ENCODE results near the gene PARS2. TPM values are rescaled to one million over a fixed set of nuclear protein-coding genes. Genes with fewer than 3 reads are reported as not detected.

The PARS2 gene
- total RNA-seq, 1 experiment from 2014 or later, result 17.2 TPM

- no peak for DNase-seq (ENCODE audit: low spot score)
- in situ Hi-C loops (cut with HindIII; ENCODE audit: low sequenced_read_pairs), result no loop called here
These were observed 36.8 kb upstream of the PARS2 start, which contains the start of gene TTC22 for GRCh38 chr1:54800899-54801759. TTC22 (minus strand) TSS chr1:54801323; CDS start chr1:54801163, 160 bp downstream.

GRCh38 chr1:54800041-54800898 is 35.9 kb upstream of the PARS2 start:
- DNase-seq (ENCODE audit: low spot score), result no peak
- in situ Hi-C loops (cut with HindIII; ENCODE audit: low sequenced_read_pairs), result no loop called here

GRCh38 chr1:54798769-54799641 is 34.7 kb upstream of the PARS2 start:
- in situ Hi-C loops (cut with HindIII; ENCODE audit: low sequenced_read_pairs), result no loop called here
- DNase-seq (ENCODE audit: low spot score), result no peak

GRCh38 chr1:54798206-54798605 is 33.9 kb upstream of the PARS2 start:
- in situ Hi-C loops (cut with HindIII; ENCODE audit: low sequenced_read_pairs), result no loop called here
- DNase-seq (ENCODE audit: low spot score), result no peak

- in situ Hi-C loops (cut with HindIII; ENCODE audit: low sequenced_read_pairs), result no loop called here
- DNase-seq (ENCODE audit: low spot score), result no peak
These were observed 32.6 kb upstream of the PARS2 start for GRCh38 chr1:54796902-54797301.

- in situ Hi-C loops (cut with HindIII; ENCODE audit: low sequenced_read_pairs), result no loop called here
- no peak for DNase-seq (ENCODE audit: low spot score)
These were observed 31.6 kb upstream of the PARS2 start for GRCh38 chr1:54795841-54796468.

GRCh38 chr1:54795356-54795665 is 31.0 kb upstream of the PARS2 start:
- no peak for DNase-seq (ENCODE audit: low spot score)
- in situ Hi-C loops (cut with HindIII; ENCODE audit: low sequenced_read_pairs), result no loop called here

GRCh38 chr1:54794451-54795355 is 30.4 kb upstream of the PARS2 start:
- no peak for DNase-seq (ENCODE audit: low spot score)
- in situ Hi-C loops (cut with HindIII; ENCODE audit: low sequenced_read_pairs), result no loop called here

GRCh38 chr1:54792686-54793282 is 28.5 kb upstream of the PARS2 start:
- in situ Hi-C loops (cut with HindIII; ENCODE audit: low sequenced_read_pairs), result no loop called here
- peak; percentile 4 for DNase-seq (ENCODE audit: low spot score)

- in situ Hi-C loops (cut with HindIII; ENCODE audit: low sequenced_read_pairs), result no loop called here
These were observed 27.7 kb upstream of the PARS2 start for GRCh38 chr1:54791880-54792522.

GRCh38 chr1:54788459-54788858 is 24.1 kb upstream of the PARS2 start:
- in situ Hi-C loops (cut with HindIII; ENCODE audit: low sequenced_read_pairs), result no loop called here

More at GRCh38 chr1:54791880-54792522, 27.7 kb upstream of the PARS2 start:
- no peak for DNase-seq (ENCODE audit: low spot score)

GRCh38 chr1:54787604-54788003 is 23.3 kb upstream of the PARS2 start:
- no peak for DNase-seq (ENCODE audit: low spot score)

More at GRCh38 chr1:54788459-54788858, 24.1 kb upstream of the PARS2 start:
- DNase-seq (ENCODE audit: low spot score), result no peak

GRCh38 chr1:54786778-54787177 is 22.5 kb upstream of the PARS2 start:
- in situ Hi-C loops (cut with HindIII; ENCODE audit: low sequenced_read_pairs), result no loop called here
- DNase-seq (ENCODE audit: low spot score), result no peak

More at GRCh38 chr1:54787604-54788003, 23.3 kb upstream of the PARS2 start:
- in situ Hi-C loops (cut with HindIII; ENCODE audit: low sequenced_read_pairs), result no loop called here

GRCh38 chr1:54784066-54784465 is 19.7 kb upstream of the PARS2 start:
- in situ Hi-C loops (cut with HindIII; ENCODE audit: low sequenced_read_pairs), result no loop called here
- no peak for DNase-seq (ENCODE audit: low spot score)

- DNase-seq (ENCODE audit: low spot score), result no peak
- in situ Hi-C loops (cut with HindIII; ENCODE audit: low sequenced_read_pairs), result no loop called here
These were observed 18.3 kb upstream of the PARS2 start for GRCh38 chr1:54782588-54782987.

GRCh38 chr1:54782156-54782555 is 17.8 kb upstream of the PARS2 start:
- in situ Hi-C loops (cut with HindIII; ENCODE audit: low sequenced_read_pairs), result no loop called here
- DNase-seq (ENCODE audit: low spot score), result no peak

All from G401 (cell line).